Activated CD8-positive, alpha-beta T cell treated with anti-CD3 and anti-CD28 coated beads for 36 hours (primary cell): ENCODE results near the gene SLC40A1. TPM values are rescaled to one million over a fixed set of nuclear protein-coding genes. Genes with fewer than 3 reads are reported as not detected.

ENCODE experiments used
- ATAC-seq: fragments of 200-7000 bp; cut with Tn5 transposase; one replicate; pipeline ENCODE4 v1.10.0; 2021; ENCODE audit warnings: mild to moderate bottlenecking, moderate library complexity
- CTCF ChIA-PET: fragments of 350-600 bp; sonication (Branson Sonifier 250); formaldehyde crosslinking; loops from one replicate; lab custom pipeline; 2021; ENCODE audit warnings: antibody characterized with exemption; lab: Charles Lee
- POLR2A ChIA-PET: fragments of 350-600 bp; sonication (Branson Sonifier 250); formaldehyde crosslinking; loops from one replicate; lab custom pipeline; 2021; ENCODE audit warnings: antibody characterized with exemption; lab: Charles Lee
- DNase-seq: peaks from one replicate; pipeline ENCODE4 v3.0.0-alpha.2; 2020
- H3K27ac Mint-ChIP-seq: one replicate; pipeline ENCODE4 v1.8.0; 2021; ENCODE audit warnings: mild to moderate bottlenecking, mixed read lengths
- H3K27me3 Mint-ChIP-seq: one replicate; pipeline ENCODE4 v1.8.0; 2021; ENCODE audit warnings: mixed read lengths
- H3K36me3 Mint-ChIP-seq: one replicate; pipeline ENCODE4 v1.8.0; 2021; ENCODE audit warnings: low read depth, mixed read lengths
- H3K4me1 Mint-ChIP-seq: one replicate; pipeline ENCODE4 v1.8.0; 2021; ENCODE audit warnings: low read depth, mixed read lengths
- H3K4me3 Mint-ChIP-seq: one replicate; pipeline ENCODE4 v1.8.0; 2021; ENCODE audit warnings: mild to moderate bottlenecking, moderate library complexity, mixed read lengths
- H3K9me3 Mint-ChIP-seq: one replicate; pipeline ENCODE4 v1.8.0; 2021; ENCODE audit warnings: mixed read lengths
- CTCF ChIP-seq: fragments of 200-600 bp; IDR thresholded peaks from one replicate; pipeline ENCODE4 v1.8.0; 2022; ENCODE audit warnings: antibody characterized with exemption, mild to moderate bottlenecking
- intact Hi-C: fragments of 100-400 bp; cut with micrococcal nuclease; formaldehyde crosslinking; loops from one replicate; pipeline ENCODE4 v1.10.0; 2022
- total RNA-seq, 2 experiments: library from RNA; stranded (reverse); gene quantifications; one replicate each; pipeline ENCODE4 v1.2.3, GENCODE V29; 2021

SLC40A1 gene
- total RNA-seq, 2 experiments from 2014 or later: 1.2 to 1.5 TPM

DNA sequence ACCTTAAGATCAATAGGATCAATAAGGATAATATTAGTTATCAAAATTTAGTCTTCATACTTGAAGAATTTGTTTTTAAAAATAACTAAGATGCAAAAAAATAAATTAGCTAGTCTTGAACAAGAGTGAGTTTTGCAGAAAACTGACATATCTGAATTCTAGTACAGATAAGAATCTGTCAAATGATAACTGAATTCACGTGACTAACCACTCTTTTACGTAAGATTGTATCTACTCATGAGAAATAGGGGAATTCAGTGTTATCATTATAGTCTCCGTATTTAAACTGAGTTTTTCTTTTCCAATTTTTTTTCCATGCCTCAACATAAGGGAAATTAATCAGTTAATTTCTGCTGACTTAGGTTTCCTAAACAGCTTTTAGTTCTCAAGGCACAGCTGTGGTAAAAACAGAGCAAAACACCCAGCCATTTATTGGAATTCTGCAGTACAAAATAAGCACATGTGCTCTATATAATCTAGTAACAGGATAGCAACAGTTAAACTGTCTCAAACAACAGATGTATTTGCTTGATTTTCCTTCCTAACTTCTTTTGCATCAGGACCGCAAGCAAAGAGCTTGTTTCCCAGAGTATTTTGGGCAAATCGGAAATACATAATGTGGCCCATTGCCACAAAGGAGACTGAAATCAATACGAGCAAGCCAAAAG lies 19.1 kb downstream of the SLC40A1 start:
- ATAC-seq: no peak
- no peak for DNase-seq
- Mint-ChIP-seq H3K4me3 (no peak overlapping the region), H3K27ac (no peak overlapping the region), H3K9me3 (no peaks in the 10 kb centered on the region), H3K36me3 (peaks cover 5% of the 10 kb centered on the region), H3K27me3 (no peaks in the 10 kb centered on the region), H3K4me1 (peaks cover 8% of the 10 kb centered on the region)
- ChIA-PET CTCF (no interaction called here), POLR2A (no interaction called here)
- no peak for TF ChIP-seq CTCF
- intact Hi-C loops: no loop called here

DNA sequence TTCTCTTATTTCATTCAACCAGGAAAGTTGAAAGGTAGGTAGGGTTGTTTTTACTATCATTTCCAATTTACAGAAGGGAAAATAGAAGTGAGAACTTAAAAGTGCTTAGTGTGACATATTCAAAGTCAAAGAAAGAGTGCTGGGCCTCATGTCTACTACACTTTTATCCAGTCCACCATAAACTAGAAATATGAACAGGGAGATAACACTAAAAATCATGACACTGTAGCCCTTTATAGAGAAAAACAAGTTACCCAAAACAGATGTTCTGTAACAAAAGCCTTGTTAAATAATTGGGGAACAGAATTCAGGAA lies 20.4 kb downstream of the SLC40A1 start:
- Mint-ChIP-seq H3K27me3 (no peaks in the 10 kb centered on the region), H3K4me1 (peaks cover 5% of the 10 kb centered on the region), H3K36me3 (peaks cover 4% of the 10 kb centered on the region), H3K9me3 (no peaks in the 10 kb centered on the region), H3K4me3 (no peak overlapping the region), H3K27ac (no peak overlapping the region)
- no peak for DNase-seq
- intact Hi-C loops: no loop called here
- ATAC-seq: no peak
- POLR2A ChIA-PET: no interaction called here
- no peak for TF ChIP-seq CTCF
- CTCF ChIA-PET: no interaction called here

GRCh38 chr2:189559579-189560272 lies 20.9 kb downstream of the SLC40A1 start:
- no peaks in the 10 kb centered on the region for H3K9me3 Mint-ChIP-seq
- H3K4me1 Mint-ChIP-seq: peaks cover 5% of the 10 kb centered on the region
- DNase-seq (no peak), ATAC-seq (no peak)
- ChIA-PET POLR2A (no interaction called here), CTCF (no interaction called here)
- no peak for TF ChIP-seq CTCF
- H3K27me3 Mint-ChIP-seq: no peaks in the 10 kb centered on the region
- no peak overlapping the region for H3K27ac Mint-ChIP-seq
- intact Hi-C loops: no loop called here
- H3K36me3 Mint-ChIP-seq: peaks cover 4% of the 10 kb centered on the region
- no peak overlapping the region for H3K4me3 Mint-ChIP-seq

GRCh38 chr2:189558516-189559272 lies 21.9 kb downstream of the SLC40A1 start:
- POLR2A ChIA-PET: no interaction called here
- intact Hi-C loops: no loop called here
- Mint-ChIP-seq H3K27me3 (no peaks in the 10 kb centered on the region), H3K27ac (no peak overlapping the region), H3K4me1 (peaks cover 5% of the 10 kb centered on the region), H3K36me3 (peaks cover 2% of the 10 kb centered on the region), H3K4me3 (no peak overlapping the region), H3K9me3 (no peaks in the 10 kb centered on the region)
- DNase-seq (no peak), ATAC-seq (no peak)
- CTCF ChIA-PET: no interaction called here
- TF ChIP-seq CTCF: no peak

GRCh38 chr2:189557373-189557772 lies 23.2 kb downstream of the SLC40A1 start:
- intact Hi-C loops: no loop called here
- no peak for ATAC-seq
- no peaks in the 10 kb centered on the region for H3K27me3 Mint-ChIP-seq
- ChIA-PET CTCF (no interaction called here), POLR2A (no interaction called here)
- no peak overlapping the region for H3K4me3 Mint-ChIP-seq
- H3K27ac Mint-ChIP-seq: no peak overlapping the region
- H3K9me3 Mint-ChIP-seq: no peaks in the 10 kb centered on the region
- DNase-seq: no peak
- no peaks in the 10 kb centered on the region for H3K36me3 Mint-ChIP-seq
- TF ChIP-seq CTCF: no peak
- H3K4me1 Mint-ChIP-seq: peaks cover 5% of the 10 kb centered on the region
